Mesothelial cell of epicardium (in vitro differentiated cells): ENCODE results near the gene OR2B2. TPM values are rescaled to one million over a fixed set of nuclear protein-coding genes. Genes with fewer than 3 reads are reported as not detected.

ENCODE experiments used
- DNase-seq, 2 experiments: peaks; one replicate each; pipeline ENCODE4 v3.0.0; 2021; ENCODE audit warnings: low spot score in 2 of 2; ENCODE audit not compliant: unreplicated experiment in 2 of 2
- H3K27ac Mint-ChIP-seq: 2 replicates; pipeline ENCODE4 v1.8.0; 2021; ENCODE audit warnings: mixed read lengths
- H3K27me3 Mint-ChIP-seq: 2 replicates; pipeline ENCODE4 v1.8.0; 2021; ENCODE audit warnings: low read depth, mixed read lengths
- H3K36me3 Mint-ChIP-seq: 2 replicates; pipeline ENCODE4 v1.8.0; 2021; ENCODE audit warnings: mixed read lengths
- H3K4me1 Mint-ChIP-seq: 2 replicates; pipeline ENCODE4 v1.8.0; 2021; ENCODE audit warnings: mixed read lengths
- H3K4me3 Mint-ChIP-seq: 2 replicates; pipeline ENCODE4 v1.8.0; 2021; ENCODE audit warnings: mild to moderate bottlenecking, moderate library complexity, mixed read lengths
- H3K9me3 Mint-ChIP-seq: 2 replicates; pipeline ENCODE4 v1.8.0; 2021; ENCODE audit warnings: mixed read lengths
- total RNA-seq: library from RNA; stranded (reverse); gene quantifications from 3 replicates; pipeline ENCODE4 v1.2.1, GENCODE V29; 2021
- TF ChIP-seq, protein P1 (sequence below): fragments of 200-600 bp; sonication (generic); IDR thresholded peaks from one replicate; pipeline ENCODE4 v1.5.0; 2021; ENCODE audit warnings: antibody characterized with exemption; ENCODE audit not compliant: unreplicated experiment

Gene OR2B2
- total RNA-seq, 1 donor from 2014 or later, result not detected

GRCh38 chr6:27867051-27867944, 44.9 kb downstream of the OR2B2 start:
- peak overlapping the region; percentile 88 for H3K27ac Mint-ChIP-seq
- peaks cover 10% of the 10 kb centered on the region for H3K9me3 Mint-ChIP-seq
- TF ChIP-seq, protein P1, sequence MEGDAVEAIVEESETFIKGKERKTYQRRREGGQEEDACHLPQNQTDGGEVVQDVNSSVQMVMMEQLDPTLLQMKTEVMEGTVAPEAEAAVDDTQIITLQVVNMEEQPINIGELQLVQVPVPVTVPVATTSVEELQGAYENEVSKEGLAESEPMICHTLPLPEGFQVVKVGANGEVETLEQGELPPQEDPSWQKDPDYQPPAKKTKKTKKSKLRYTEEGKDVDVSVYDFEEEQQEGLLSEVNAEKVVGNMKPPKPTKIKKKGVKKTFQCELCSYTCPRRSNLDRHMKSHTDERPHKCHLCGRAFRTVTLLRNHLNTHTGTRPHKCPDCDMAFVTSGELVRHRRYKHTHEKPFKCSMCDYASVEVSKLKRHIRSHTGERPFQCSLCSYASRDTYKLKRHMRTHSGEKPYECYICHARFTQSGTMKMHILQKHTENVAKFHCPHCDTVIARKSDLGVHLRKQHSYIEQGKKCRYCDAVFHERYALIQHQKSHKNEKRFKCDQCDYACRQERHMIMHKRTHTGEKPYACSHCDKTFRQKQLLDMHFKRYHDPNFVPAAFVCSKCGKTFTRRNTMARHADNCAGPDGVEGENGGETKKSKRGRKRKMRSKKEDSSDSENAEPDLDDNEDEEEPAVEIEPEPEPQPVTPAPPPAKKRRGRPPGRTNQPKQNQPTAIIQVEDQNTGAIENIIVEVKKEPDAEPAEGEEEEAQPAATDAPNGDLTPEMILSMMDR, result no peak
- no peaks in the 10 kb centered on the region for H3K27me3 Mint-ChIP-seq
- peaks cover 5% of the 10 kb centered on the region for H3K36me3 Mint-ChIP-seq
- peak; percentile 68 to 78 for DNase-seq
- H3K4me1 Mint-ChIP-seq, result peaks cover 44% of the 10 kb centered on the region
- H3K4me3 Mint-ChIP-seq, result peak overlapping the region; percentile 79

GRCh38 chr6:27866357-27867050, 45.7 kb downstream of the OR2B2 start:
- peak overlapping the region; percentile 79 for H3K4me3 Mint-ChIP-seq
- H3K27ac Mint-ChIP-seq, result peak overlapping the region; percentile 88
- H3K4me1 Mint-ChIP-seq, result peaks cover 40% of the 10 kb centered on the region
- H3K36me3 Mint-ChIP-seq, result peaks cover 5% of the 10 kb centered on the region
- no peaks in the 10 kb centered on the region for H3K27me3 Mint-ChIP-seq
- peaks cover 10% of the 10 kb centered on the region for H3K9me3 Mint-ChIP-seq
- TF ChIP-seq, protein P1, result no peak
- peak in 1 of 2 experiments; percentile 45 for DNase-seq

GRCh38 chr6:27865850-27866356, 46.3 kb downstream of the OR2B2 start:
- peak in 1 of 2 experiments; percentile 46 for DNase-seq
- TF ChIP-seq, protein P1, result no peak
- Mint-ChIP-seq H3K27me3 (no peaks in the 10 kb centered on the region), H3K9me3 (peaks cover 10% of the 10 kb centered on the region), H3K4me3 (peak overlapping the region; percentile 79), H3K27ac (peak overlapping the region; percentile 88), H3K4me1 (peaks cover 34% of the 10 kb centered on the region), H3K36me3 (peaks cover 5% of the 10 kb centered on the region)

- Mint-ChIP-seq H3K27ac (peak overlapping the region; percentile 88), H3K4me1 (peaks cover 30% of the 10 kb centered on the region), H3K4me3 (peak overlapping the region; percentile 79), H3K27me3 (no peaks in the 10 kb centered on the region), H3K36me3 (peaks cover 5% of the 10 kb centered on the region), H3K9me3 (peaks cover 10% of the 10 kb centered on the region)
- TF ChIP-seq, protein P1, result no peak
- DNase-seq, result peak in 1 of 2 experiments; percentile 64
Observed at GRCh38 chr6:27864906-27865849, 47.0 kb downstream of the OR2B2 start.
